Activated T-cell treated with anti-CD3 and anti-CD28 coated beads for 1 hour (primary cell): ENCODE measurements around the gene TUBD1.
"Not testable (repeated sequence)": the region's sequence is repeated elsewhere in the genome, so short reads cannot be mapped to it uniquely, and the experiment has no call there.

Experiments
- DNase-seq: peaks from one replicate; pipeline ENCODE4 v3.0.0-alpha.2; 2020; ENCODE audit warnings: low read depth

TUBD1 gene, protein sequence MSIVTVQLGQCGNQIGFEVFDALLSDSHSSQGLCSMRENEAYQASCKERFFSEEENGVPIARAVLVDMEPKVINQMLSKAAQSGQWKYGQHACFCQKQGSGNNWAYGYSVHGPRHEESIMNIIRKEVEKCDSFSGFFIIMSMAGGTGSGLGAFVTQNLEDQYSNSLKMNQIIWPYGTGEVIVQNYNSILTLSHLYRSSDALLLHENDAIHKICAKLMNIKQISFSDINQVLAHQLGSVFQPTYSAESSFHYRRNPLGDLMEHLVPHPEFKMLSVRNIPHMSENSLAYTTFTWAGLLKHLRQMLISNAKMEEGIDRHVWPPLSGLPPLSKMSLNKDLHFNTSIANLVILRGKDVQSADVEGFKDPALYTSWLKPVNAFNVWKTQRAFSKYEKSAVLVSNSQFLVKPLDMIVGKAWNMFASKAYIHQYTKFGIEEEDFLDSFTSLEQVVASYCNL

GRCh38 chr17:59892924-59893675 lies at the start of gene TUBD1, which contains the start of gene RPS6KB1:
TUBD1 (minus strand) TSS chr17:59892943; CDS start chr17:59891002, 1,941 bp downstream.
RPS6KB1 (plus strand) TSS chr17:59893121; CDS start chr17:59893185, 64 bp downstream.
- DNase-seq: peak; percentile 92

- no peak for DNase-seq
These were observed 48.4 kb upstream of the TUBD1 start for GRCh38 chr17:59941131-59941530.

DNA sequence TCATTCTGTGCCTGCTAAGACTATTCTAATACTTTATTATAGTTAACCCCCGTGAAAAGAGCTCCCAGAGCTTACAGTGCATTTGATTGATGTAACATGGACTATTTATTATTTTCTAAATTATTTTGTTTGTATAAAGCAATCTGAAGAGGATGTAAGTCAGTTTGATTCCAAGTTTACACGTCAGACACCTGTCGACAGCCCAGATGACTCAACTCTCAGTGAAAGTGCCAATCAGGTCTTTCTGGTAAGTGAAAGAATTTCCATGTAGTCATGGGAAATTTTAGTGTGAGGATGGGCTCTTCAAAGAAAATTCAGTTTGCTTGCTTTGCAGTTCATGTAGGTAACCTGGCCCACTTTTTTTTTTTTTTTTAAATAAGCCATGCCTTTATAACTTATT lies 48.0 kb upstream of the TUBD1 start:
- DNase-seq: not testable (repeated sequence)

- not testable (repeated sequence) for DNase-seq
These were observed 40.6 kb upstream of the TUBD1 start for GRCh38 chr17:59933317-59933716.

DNA sequence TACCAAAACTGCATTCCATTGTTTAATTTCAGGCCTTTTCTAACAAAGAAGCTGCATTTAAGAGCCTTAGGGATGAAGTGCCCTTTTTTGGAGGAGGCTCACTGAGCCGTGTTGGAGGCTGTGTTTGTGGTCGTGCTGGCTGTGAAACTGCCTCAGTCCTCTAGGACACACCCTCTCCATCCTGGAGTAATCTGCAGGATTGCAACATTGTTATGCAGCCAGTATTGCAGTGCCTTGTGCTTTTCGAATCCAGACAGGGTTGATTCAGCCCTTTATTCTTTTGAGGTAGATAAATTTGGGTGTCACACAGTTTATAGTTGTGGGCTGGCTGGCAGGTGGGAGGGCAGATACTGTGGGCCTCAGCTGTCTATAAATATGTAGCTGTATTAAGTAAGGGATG lies 38.0 kb upstream of the TUBD1 start:
- not testable (repeated sequence) for DNase-seq

GRCh38 chr17:59930121-59930520 lies 37.4 kb upstream of the TUBD1 start:
- not testable (repeated sequence) for DNase-seq

DNA sequence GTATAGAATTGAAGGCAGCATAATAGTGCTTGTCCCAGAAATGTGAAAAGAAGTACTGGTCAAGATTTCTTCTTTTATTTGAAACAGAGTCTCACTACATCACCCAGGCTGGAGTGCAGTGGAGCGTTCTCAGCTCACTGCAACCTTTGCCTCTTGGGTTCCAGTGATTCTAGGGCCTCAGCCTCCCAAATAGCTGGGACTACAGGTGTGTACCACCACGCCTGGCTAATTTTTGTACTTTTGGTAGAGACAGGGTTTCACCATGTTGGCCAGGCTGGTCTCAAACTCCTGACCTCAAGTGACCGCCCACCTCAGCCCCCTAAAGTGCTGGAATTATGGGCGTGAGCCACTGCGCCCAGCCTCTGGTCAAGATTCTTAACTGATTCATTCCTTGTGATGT lies 27.9 kb upstream of the TUBD1 start:
- DNase-seq: not testable (repeated sequence)

DNA sequence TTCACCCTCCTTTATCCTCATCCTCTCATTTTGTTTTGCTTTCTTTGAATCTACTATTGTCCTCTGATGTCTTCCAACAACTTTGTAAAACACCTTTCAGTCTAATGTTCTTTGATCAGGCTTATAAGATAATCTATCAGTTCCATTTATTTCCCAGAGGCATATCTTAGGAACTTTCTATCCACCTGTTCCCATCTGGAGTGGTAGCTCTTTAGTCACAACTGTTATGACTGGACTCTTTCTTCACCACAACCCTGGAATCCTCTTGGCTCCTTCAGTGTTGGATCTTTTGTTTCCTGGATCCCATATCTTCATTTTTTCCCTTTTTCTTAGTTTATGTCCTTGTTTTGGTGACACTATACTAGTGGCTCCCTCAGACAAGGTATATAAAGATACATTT lies 23.7 kb upstream of the TUBD1 start:
- DNase-seq: no peak

DNA sequence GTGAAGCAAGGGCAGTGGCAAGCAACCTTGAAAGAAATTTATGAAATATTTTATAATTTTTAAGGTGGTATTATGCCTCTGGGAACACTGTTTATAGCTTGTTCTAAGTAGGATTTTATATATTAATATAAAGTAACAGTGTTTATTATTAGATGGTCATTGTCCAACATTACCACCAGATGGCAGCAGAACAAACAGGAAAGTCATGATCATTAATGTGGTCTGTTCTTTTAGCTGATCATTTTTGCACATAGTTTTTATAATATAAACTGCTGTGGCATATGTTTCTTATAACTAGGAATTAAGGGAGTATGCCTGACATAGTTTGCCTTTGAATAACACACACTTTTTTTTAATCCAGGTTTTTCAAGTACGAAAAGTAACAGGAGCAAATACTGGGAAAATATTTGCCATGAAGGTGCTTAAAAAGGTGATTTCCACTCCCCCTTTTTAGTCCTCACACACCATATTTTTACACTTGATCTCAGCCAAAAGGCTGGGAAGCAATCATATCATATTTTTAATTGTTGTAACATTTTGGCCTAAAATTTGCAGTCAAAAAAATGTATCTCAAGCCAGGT lies 21.6 kb upstream of the TUBD1 start:
- DNase-seq: no peak

DNA sequence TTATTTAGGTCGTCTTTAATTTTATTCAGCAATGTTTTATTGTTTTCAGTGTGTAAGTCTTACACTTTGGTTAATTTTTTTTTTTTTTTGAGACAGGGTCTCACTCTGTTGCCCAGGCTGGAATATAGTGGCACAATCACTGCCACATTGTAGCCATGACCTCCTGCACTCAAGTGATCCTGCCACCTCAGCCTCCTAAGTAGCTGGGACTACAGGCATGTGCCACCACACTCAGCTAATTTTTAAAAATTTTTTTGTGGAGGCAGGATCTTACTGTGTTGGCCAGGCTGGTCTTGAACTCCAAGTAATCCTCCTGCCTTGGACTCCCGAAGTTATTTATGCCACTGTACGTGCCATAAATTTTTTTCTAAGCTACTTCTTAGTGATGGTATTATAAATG lies 14.7 kb upstream of the TUBD1 start:
- no peak for DNase-seq

- DNase-seq: no peak
These were observed 10.7 kb upstream of the TUBD1 start for GRCh38 chr17:59903455-59903854.

- DNase-seq: no peak
These were observed 8.9 kb upstream of the TUBD1 start for GRCh38 chr17:59901604-59902003.

GRCh38 chr17:59899099-59899498 lies 6.4 kb upstream of the TUBD1 start:
- DNase-seq: no peak

GRCh38 chr17:59897090-59897489 lies 4.3 kb upstream of the TUBD1 start:
- no peak for DNase-seq

DNA sequence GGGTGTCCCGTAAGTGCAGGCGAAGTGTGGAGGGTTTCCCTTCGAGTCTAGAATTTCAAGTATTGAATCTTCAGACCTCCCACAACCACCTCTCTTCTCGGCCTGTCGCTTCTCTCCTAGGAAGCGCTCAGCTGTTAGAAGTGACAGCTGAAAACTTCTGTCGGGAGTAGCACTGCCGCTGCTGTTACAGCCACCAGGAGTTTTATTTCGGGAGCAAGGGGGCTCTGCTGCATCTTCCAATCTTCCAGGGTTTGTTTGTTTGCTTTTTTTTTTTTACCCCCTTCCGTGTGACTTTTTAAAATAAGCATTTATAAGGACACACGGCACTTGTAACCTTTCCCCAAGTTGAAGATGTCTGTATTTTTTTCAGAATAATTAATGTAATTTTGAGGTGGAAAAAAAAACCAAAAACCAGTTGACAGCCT lies 945 bp upstream of the TUBD1 start:
- DNase-seq: no peak

GRCh38 chr17:59892251-59892923 lies 356 bp downstream of the TUBD1 start:
- no peak for DNase-seq

DNA sequence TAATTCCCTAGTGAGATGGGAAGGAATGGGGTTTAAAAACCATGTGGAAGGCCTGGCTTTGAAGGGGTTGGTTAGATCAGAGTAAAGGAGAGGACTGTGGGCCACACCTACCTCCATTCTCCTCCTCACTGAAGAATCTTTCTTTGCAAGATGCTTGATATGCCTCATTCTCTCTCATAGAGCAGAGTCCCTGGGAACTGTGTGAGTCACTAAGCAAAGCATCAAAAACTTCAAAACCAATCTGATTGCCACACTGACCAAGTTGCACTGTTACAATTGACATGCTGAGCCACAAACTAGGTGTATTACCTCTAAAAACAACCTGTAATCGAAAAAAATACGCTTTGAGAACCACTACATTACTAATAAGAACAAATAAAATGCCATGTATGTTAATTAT lies 2.0 kb downstream of the TUBD1 start:
- DNase-seq: no peak

GRCh38 chr17:59888145-59888750 lies 4.5 kb downstream of the TUBD1 start:
- DNase-seq: no peak

GRCh38 chr17:59884861-59885260 lies 7.9 kb downstream of the TUBD1 start:
- DNase-seq: no peak

GRCh38 chr17:59878624-59879023 lies 14.1 kb downstream of the TUBD1 start:
- DNase-seq: no peak

- no peak for DNase-seq
These were observed 14.8 kb downstream of the TUBD1 start for GRCh38 chr17:59877965-59878364.

GRCh38 chr17:59876107-59876506 lies 16.6 kb downstream of the TUBD1 start:
- no peak for DNase-seq
